HepG2 (cell line): ENCODE measurements around the gene TSHZ2.

Experiments used
- CHD2 ChIP-seq: IDR thresholded peaks from 2 replicates; pipeline ENCODE4 v1.6.1; 2011; ENCODE audit warnings: low read depth, low read length, improper control_type of control experiment
- GABPA ChIP-seq, 2 experiments: IDR thresholded peaks; 2 replicates each; pipeline ENCODE4 v1.6.1; 2011 to 2016; ENCODE audit warnings: low read depth in 2 of 2, low read length in 1 of 2, missing biosample characterization in 1 of 2, missing genetic modification characterization in 1 of 2
- HDAC6 ChIP-seq: fragments of 200-600 bp; sonication (generic); IDR thresholded peaks from 2 replicates; pipeline ENCODE4 v1.7.0; 2017; ENCODE audit warnings: mild to moderate bottlenecking, antibody characterized with exemption, low read length, low read depth
- HNRNPLL ChIP-seq: fragments of 200-400 bp; formaldehyde crosslinking; IDR thresholded peaks from 2 replicates; pipeline ENCODE4 v1.6.1; 2017; ENCODE audit warnings: mild to moderate bottlenecking, low read depth, low read length; ENCODE audit not compliant: poor library complexity, severe bottlenecking
- MAFK ChIP-seq, 2 experiments: IDR thresholded peaks in 1 of 2; conservative IDR thresholded peaks in 1 of 2; 2 replicates each; pipeline ENCODE4 v1.6.1; 2011; ENCODE audit warnings: improper control_type of control experiment in 2 of 2, low read length in 2 of 2
- POLR2A ChIP-seq, 2 experiments: IDR thresholded peaks; 2 replicates each; pipeline ENCODE4 v1.6.1; 2011; ENCODE audit warnings: low read depth in 2 of 2, low read length in 2 of 2, mild to moderate bottlenecking in 1 of 2, moderate library complexity in 1 of 2; ENCODE audit not compliant: insufficient read depth in 1 of 2
- POLR2AphosphoS5 ChIP-seq: IDR thresholded peaks from 2 replicates; pipeline ENCODE4 v1.6.1; 2012; ENCODE audit warnings: low read depth, low read length
- SMYD3 ChIP-seq: sonication (generic); formaldehyde crosslinking; IDR thresholded peaks from 2 replicates; pipeline ENCODE4 v1.8.1; 2023; ENCODE audit warnings: mild to moderate bottlenecking, missing genetic modification reagents
- SRF ChIP-seq: IDR thresholded peaks from 2 replicates; pipeline ENCODE4 v1.6.1; 2011; ENCODE audit warnings: mild to moderate bottlenecking, low read depth, low read length, moderate library complexity
- SUZ12 ChIP-seq: fragments of 150-350 bp; IDR thresholded peaks from 2 replicates; pipeline ENCODE4 v1.6.1; 2014; ENCODE audit warnings: low read depth, low read length
- TF ChIP-seq, protein P1 (sequence below): sonication (generic); formaldehyde crosslinking; conservative IDR thresholded peaks from 2 replicates; pipeline ENCODE4 v1.4.0; 2020; ENCODE audit warnings: missing genetic modification reagents

GRCh38 chr20:53320701-53321100 is 348.5 kb downstream of the TSHZ2 start:
- TF ChIP-seq SRF: no peak
- no peak for TF ChIP-seq MAFK (conservative IDR thresholded peaks at IDR 0.05 in 1 of 2, IDR thresholded peaks at IDR 0.05 in 1 of 2; ENCODE audit: low read length in 2 of 2)
- TF ChIP-seq SMYD3 (CRISPR knock-in tag): no peak
- TF ChIP-seq, protein P1, sequence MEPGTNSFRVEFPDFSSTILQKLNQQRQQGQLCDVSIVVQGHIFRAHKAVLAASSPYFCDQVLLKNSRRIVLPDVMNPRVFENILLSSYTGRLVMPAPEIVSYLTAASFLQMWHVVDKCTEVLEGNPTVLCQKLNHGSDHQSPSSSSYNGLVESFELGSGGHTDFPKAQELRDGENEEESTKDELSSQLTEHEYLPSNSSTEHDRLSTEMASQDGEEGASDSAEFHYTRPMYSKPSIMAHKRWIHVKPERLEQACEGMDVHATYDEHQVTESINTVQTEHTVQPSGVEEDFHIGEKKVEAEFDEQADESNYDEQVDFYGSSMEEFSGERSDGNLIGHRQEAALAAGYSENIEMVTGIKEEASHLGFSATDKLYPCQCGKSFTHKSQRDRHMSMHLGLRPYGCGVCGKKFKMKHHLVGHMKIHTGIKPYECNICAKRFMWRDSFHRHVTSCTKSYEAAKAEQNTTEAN (CRISPR knock-in tag): no peak
- TF ChIP-seq SUZ12: no peak
- no peak for TF ChIP-seq GABPA (IDR thresholded peaks at IDR 0.05; ENCODE audit: low read depth, low read length)
- no peak for TF ChIP-seq GABPA (CRISPR knock-in tag; IDR thresholded peaks at IDR 0.05; ENCODE audit: low read depth)
- no peak for TF ChIP-seq HNRNPLL
- TF ChIP-seq POLR2AphosphoS5: no peak
- TF ChIP-seq CHD2: no peak
- TF ChIP-seq POLR2A (IDR thresholded peaks at IDR 0.05; ENCODE audit: insufficient read depth in 1 of 2, low read depth in 2 of 2, low read length in 2 of 2): no peak
- no peak for TF ChIP-seq HDAC6
